K562 (cell line): ENCODE measurements around the gene METRN. TPM values are rescaled to one million over a fixed set of nuclear protein-coding genes. Genes with fewer than 3 reads are reported as not detected.

ENCODE experiments used
- CBX3 ChIP-seq, 2 experiments: IDR thresholded peaks; 1 replicate in 1 of 2; 2 replicates in 1 of 2; pipeline ENCODE4 v1.6.1; 2012; ENCODE audit warnings: inconsistent platforms in 2 of 2, low read length in 2 of 2, borderline replicate concordance in 1 of 2, control low read depth in 1 of 2
- EP400 ChIP-seq: fragments of 450-650 bp; IDR thresholded peaks from 2 replicates; pipeline ENCODE4 v1.6.1; 2017; ENCODE audit warnings: antibody characterized with exemption, mild to moderate bottlenecking, moderate library complexity
- HNRNPK ChIP-seq: fragments of 200-400 bp; formaldehyde crosslinking; IDR thresholded peaks from one replicate; pipeline ENCODE4 v1.6.1; 2018; ENCODE audit warnings: mild to moderate bottlenecking, low read depth, low read length; ENCODE audit not compliant: poor library complexity, severe bottlenecking
- MIER1 ChIP-seq: fragments of 450-650 bp; IDR thresholded peaks from 2 replicates; pipeline ENCODE4 v1.6.1; 2016; ENCODE audit warnings: antibody characterized with exemption, mild to moderate bottlenecking, low read depth
- MTA3 ChIP-seq: fragments of 450-650 bp; formaldehyde crosslinking; IDR thresholded peaks from 2 replicates; pipeline ENCODE4 v1.6.1; 2017; ENCODE audit warnings: mild to moderate bottlenecking, borderline replicate concordance
- PCBP2 ChIP-seq: fragments of 200-400 bp; formaldehyde crosslinking; IDR thresholded peaks from 2 replicates; pipeline ENCODE4 v1.6.1; 2018; ENCODE audit warnings: low read length, low read depth, mild to moderate bottlenecking, moderate library complexity; ENCODE audit not compliant: poor library complexity, severe bottlenecking
- POLR2B ChIP-seq: fragments of 450-650 bp; IDR thresholded peaks from 2 replicates; pipeline ENCODE4 v1.6.1; 2018; ENCODE audit warnings: low read depth; ENCODE audit not compliant: partially characterized antibody
- PPARD ChIP-seq: fragments of 250-450 bp; sonication (Bioruptor Pico); IDR thresholded peaks from 2 replicates; pipeline ENCODE4 v1.8.0; 2022; ENCODE audit warnings: inconsistent platforms, mild to moderate bottlenecking, moderate library complexity
- RBM39 ChIP-seq: fragments of 200-400 bp; formaldehyde crosslinking; optimal IDR thresholded peaks from 2 replicates; pipeline ENCODE3; 2018; ENCODE audit warnings: low read depth, low read length
- ZNF282 ChIP-seq: sonication (generic); formaldehyde crosslinking; IDR thresholded peaks from 2 replicates; pipeline ENCODE4 v1.8.1; 2023; ENCODE audit warnings: missing genetic modification reagents
- ZNF695 ChIP-seq: fragments of 450-650 bp; formaldehyde crosslinking; IDR thresholded peaks from 2 replicates; pipeline ENCODE4 v1.4.0; 2020; ENCODE audit warnings: mild to moderate bottlenecking, moderate library complexity
- polyA plus RNA-seq, 8 experiments: library from polyadenylated mRNA; depleted of rRNA in 4 of 8; stranded (reverse) in 5 of 8; unstranded in 3 of 8; fragments of >200 nt; fragmentation: Nextera tagmentation in 2 of 8; fragmentation: Illumina TruSeq in 1 of 8; extraction: Ambion mirVana in 2 of 8; extraction: Trizol in 1 of 8; gene quantifications; 2 replicates each; pipeline versions ENCODE4 v1.2.1 to v1.2.3, GENCODE V29; 2011 to 2014; ENCODE audit warnings: inconsistent platforms in 1 of 8, missing spikeins in 1 of 8
- total RNA-seq, 7 experiments: library from RNA; depleted of rRNA in 6 of 7; stranded (reverse); fragments of >200 nt in 6 of 7; fragmentation: Illumina TruSeq in 2 of 7; extraction: Trizol in 2 of 7; gene quantifications; 2 replicates each; pipeline versions ENCODE4 v1.2.1 to v1.2.3, GENCODE V29; 2011 to 2021; ENCODE audit warnings: low replicate concordance in 1 of 7
- TF ChIP-seq, protein P1 (sequence below): fragments of 200-400 bp; formaldehyde crosslinking; IDR thresholded peaks from 2 replicates; pipeline ENCODE4 v1.6.1; 2017; ENCODE audit warnings: mild to moderate bottlenecking, low read depth, low read length, moderate library complexity
- TF ChIP-seq, protein P2 (sequence below): fragments of 450-650 bp; IDR thresholded peaks from 2 replicates; pipeline ENCODE4 v1.6.1; 2016
- TF ChIP-seq, protein P3 (sequence below): sonication (generic); formaldehyde crosslinking; IDR thresholded peaks from 2 replicates; pipeline ENCODE4 v1.5.0; 2020; ENCODE audit warnings: missing genetic modification reagents
- TF ChIP-seq, protein P4 (sequence below): sonication (generic); formaldehyde crosslinking; IDR thresholded peaks from 2 replicates; pipeline ENCODE4 v1.8.0; 2022; ENCODE audit warnings: mild to moderate bottlenecking, missing genetic modification reagents
- TF ChIP-seq, protein P5 (sequence below): fragments of 450-650 bp; IDR thresholded peaks from 2 replicates; pipeline ENCODE4 v1.6.1; 2016; ENCODE audit warnings: borderline replicate concordance

Gene METRN
- total and polyA plus RNA-seq, 9 of the 15 experiments (the other 6 are each of a cell fraction or from before 2014, with no cell fraction given): 0.20 to 89.8 (median 15.4) TPM

DNA sequence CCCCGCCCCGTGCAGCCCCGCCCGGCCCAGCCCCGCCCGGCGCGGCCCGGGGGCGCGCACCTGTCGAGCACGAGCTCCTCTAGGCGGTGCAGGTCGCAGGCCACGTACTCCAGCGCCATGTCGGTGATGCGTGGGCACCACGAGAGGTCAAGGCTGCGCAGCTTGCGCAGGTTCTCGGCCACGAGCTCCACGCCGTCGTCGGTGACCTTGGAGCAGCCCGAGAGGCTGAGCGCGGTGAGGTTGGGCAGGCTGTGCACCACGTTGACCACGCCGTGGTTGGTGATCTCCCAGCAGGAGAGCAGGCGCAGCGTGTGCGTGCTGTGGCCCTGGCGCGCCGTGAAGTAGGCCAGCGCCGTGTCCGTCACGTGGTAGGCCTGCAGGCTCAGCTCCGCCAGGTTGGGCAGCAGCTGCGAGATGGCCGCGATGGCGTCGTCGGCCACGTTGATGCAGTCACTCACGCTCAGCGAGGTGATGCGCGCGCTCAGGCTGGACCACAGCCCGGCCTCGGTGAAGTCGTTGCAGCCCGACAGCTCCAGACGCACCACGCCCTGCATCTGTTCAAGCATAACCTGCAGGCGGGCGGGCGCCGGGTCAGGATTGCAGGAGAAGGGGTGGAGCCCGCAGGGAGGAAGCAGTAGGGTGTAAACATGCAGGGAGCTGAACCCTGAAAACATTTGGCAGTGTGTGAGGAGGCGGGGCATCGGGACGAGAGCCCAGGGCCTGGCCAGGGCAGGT lies 19.4 kb upstream of the METRN start (continued):
- TF ChIP-seq, protein P1, sequence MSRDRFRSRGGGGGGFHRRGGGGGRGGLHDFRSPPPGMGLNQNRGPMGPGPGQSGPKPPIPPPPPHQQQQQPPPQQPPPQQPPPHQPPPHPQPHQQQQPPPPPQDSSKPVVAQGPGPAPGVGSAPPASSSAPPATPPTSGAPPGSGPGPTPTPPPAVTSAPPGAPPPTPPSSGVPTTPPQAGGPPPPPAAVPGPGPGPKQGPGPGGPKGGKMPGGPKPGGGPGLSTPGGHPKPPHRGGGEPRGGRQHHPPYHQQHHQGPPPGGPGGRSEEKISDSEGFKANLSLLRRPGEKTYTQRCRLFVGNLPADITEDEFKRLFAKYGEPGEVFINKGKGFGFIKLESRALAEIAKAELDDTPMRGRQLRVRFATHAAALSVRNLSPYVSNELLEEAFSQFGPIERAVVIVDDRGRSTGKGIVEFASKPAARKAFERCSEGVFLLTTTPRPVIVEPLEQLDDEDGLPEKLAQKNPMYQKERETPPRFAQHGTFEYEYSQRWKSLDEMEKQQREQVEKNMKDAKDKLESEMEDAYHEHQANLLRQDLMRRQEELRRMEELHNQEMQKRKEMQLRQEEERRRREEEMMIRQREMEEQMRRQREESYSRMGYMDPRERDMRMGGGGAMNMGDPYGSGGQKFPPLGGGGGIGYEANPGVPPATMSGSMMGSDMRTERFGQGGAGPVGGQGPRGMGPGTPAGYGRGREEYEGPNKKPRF: no peak
- TF ChIP-seq, protein P2, sequence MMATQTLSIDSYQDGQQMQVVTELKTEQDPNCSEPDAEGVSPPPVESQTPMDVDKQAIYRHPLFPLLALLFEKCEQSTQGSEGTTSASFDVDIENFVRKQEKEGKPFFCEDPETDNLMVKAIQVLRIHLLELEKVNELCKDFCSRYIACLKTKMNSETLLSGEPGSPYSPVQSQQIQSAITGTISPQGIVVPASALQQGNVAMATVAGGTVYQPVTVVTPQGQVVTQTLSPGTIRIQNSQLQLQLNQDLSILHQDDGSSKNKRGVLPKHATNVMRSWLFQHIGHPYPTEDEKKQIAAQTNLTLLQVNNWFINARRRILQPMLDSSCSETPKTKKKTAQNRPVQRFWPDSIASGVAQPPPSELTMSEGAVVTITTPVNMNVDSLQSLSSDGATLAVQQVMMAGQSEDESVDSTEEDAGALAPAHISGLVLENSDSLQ: peak; percentile 59; the same call in 1 of the 2 replicates
- TF ChIP-seq ZNF282: peak; percentile 71
- peak in 1 of 2 experiments; percentile 78; a peak in 1 of 3 replicates for TF ChIP-seq CBX3 (IDR thresholded peaks at IDR 0.05; ENCODE audit: borderline replicate concordance in 1 of 2, low read length in 2 of 2)
- TF ChIP-seq MTA3: peak; percentile 82; the same call in 1 of the 2 replicates
- TF ChIP-seq HNRNPK: no peak
- 0 out of 2 replicates have a peak, but pooled peaks have one; percentile 24 for TF ChIP-seq MIER1
- TF ChIP-seq EP400: peak; percentile 83; the same call in 1 of the 2 replicates
- TF ChIP-seq ZNF695 (CRISPR knock-in tag): no peak
- no peak for TF ChIP-seq PCBP2
- TF ChIP-seq, protein P3, sequence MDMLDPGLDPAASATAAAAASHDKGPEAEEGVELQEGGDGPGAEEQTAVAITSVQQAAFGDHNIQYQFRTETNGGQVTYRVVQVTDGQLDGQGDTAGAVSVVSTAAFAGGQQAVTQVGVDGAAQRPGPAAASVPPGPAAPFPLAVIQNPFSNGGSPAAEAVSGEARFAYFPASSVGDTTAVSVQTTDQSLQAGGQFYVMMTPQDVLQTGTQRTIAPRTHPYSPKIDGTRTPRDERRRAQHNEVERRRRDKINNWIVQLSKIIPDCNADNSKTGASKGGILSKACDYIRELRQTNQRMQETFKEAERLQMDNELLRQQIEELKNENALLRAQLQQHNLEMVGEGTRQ (CRISPR knock-in tag): peak; percentile 85
- TF ChIP-seq RBM39: no peak
- no peak for TF ChIP-seq PPARD (CRISPR knock-in tag)
- TF ChIP-seq, protein P4, sequence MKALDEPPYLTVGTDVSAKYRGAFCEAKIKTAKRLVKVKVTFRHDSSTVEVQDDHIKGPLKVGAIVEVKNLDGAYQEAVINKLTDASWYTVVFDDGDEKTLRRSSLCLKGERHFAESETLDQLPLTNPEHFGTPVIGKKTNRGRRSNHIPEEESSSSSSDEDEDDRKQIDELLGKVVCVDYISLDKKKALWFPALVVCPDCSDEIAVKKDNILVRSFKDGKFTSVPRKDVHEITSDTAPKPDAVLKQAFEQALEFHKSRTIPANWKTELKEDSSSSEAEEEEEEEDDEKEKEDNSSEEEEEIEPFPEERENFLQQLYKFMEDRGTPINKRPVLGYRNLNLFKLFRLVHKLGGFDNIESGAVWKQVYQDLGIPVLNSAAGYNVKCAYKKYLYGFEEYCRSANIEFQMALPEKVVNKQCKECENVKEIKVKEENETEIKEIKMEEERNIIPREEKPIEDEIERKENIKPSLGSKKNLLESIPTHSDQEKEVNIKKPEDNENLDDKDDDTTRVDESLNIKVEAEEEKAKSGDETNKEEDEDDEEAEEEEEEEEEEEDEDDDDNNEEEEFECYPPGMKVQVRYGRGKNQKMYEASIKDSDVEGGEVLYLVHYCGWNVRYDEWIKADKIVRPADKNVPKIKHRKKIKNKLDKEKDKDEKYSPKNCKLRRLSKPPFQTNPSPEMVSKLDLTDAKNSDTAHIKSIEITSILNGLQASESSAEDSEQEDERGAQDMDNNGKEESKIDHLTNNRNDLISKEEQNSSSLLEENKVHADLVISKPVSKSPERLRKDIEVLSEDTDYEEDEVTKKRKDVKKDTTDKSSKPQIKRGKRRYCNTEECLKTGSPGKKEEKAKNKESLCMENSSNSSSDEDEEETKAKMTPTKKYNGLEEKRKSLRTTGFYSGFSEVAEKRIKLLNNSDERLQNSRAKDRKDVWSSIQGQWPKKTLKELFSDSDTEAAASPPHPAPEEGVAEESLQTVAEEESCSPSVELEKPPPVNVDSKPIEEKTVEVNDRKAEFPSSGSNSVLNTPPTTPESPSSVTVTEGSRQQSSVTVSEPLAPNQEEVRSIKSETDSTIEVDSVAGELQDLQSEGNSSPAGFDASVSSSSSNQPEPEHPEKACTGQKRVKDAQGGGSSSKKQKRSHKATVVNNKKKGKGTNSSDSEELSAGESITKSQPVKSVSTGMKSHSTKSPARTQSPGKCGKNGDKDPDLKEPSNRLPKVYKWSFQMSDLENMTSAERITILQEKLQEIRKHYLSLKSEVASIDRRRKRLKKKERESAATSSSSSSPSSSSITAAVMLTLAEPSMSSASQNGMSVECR (CRISPR knock-in tag): peak; percentile 86; the same call in 1 of the 2 replicates
- TF ChIP-seq, protein P5, sequence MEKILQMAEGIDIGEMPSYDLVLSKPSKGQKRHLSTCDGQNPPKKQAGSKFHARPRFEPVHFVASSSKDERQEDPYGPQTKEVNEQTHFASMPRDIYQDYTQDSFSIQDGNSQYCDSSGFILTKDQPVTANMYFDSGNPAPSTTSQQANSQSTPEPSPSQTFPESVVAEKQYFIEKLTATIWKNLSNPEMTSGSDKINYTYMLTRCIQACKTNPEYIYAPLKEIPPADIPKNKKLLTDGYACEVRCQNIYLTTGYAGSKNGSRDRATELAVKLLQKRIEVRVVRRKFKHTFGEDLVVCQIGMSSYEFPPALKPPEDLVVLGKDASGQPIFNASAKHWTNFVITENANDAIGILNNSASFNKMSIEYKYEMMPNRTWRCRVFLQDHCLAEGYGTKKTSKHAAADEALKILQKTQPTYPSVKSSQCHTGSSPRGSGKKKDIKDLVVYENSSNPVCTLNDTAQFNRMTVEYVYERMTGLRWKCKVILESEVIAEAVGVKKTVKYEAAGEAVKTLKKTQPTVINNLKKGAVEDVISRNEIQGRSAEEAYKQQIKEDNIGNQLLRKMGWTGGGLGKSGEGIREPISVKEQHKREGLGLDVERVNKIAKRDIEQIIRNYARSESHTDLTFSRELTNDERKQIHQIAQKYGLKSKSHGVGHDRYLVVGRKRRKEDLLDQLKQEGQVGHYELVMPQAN: 0 out of 2 replicates have a peak, but pooled peaks have one; percentile 37
- no peak for TF ChIP-seq POLR2B
